Left colon (tissue), 2 donors: Measurements from ENCODE around the gene CP. TPM values are rescaled to one million over a fixed set of nuclear protein-coding genes. Genes with fewer than 3 reads are reported as not detected.
"Not testable (repeated sequence)": the region's sequence is repeated elsewhere in the genome, so short reads cannot be mapped to it uniquely, and the experiment has no call there.

Experiments
- ATAC-seq: fragments of 200-7000 bp; cut with Tn5 transposase; one replicate; pipeline ENCODE4 v1.9.1; 2020; ENCODE audit warnings: mild to moderate bottlenecking, moderate library complexity
- DNase-seq, 2 donors: peaks; one replicate each; pipeline ENCODE4 v3.0.0-alpha.2; 2020
- intact Hi-C, 2 donors: fragments of 100-400 bp; cut with DNase I in 1 of 2; cut with micrococcal nuclease in 1 of 2; formaldehyde crosslinking; loops; one replicate each; pipeline versions ENCODE4 v1.11.2 to v1.14.0; 2022; cut with DNase I, micrococcal nuclease
- total RNA-seq, 2 donors: library from RNA; stranded (reverse); fragmentation: NEBNext Ultra II Directional; extraction: Animal tissue kit (Norgen Biotek cat#: 25700); gene quantifications; one replicate each; pipeline ENCODE4 v1.2.1, GENCODE V29; 2021
- donor health status: DM: no; HTN: no; CAD: no.
- donor health status: DM: yes; HTN: yes; CAD: no.

The CP gene
- total RNA-seq, 2 donors from 2014 or later = 6.1 to 11.1 TPM

DNA sequence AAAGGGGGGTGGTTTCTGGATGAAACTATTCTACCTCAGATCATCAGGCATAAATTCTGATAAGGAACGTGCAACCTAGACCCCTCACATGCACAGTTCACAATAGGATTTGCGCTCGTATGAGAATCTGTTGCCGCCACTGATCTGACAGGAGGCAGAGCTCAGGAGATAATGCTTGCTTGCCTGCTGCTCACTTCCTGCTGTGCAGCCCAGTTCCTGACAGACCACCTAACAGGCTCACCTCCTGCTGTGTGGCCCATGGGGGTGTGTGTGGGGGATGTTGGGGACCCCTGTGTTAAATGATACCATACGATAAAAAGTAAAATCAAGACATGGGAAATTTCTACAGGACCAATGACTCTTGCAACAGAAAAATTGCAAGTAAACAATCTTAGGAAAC lies 24.0 kb downstream of the CP start:
- no peak for ATAC-seq
- intact Hi-C loops = no loop called here
- DNase-seq = no peak

DNA sequence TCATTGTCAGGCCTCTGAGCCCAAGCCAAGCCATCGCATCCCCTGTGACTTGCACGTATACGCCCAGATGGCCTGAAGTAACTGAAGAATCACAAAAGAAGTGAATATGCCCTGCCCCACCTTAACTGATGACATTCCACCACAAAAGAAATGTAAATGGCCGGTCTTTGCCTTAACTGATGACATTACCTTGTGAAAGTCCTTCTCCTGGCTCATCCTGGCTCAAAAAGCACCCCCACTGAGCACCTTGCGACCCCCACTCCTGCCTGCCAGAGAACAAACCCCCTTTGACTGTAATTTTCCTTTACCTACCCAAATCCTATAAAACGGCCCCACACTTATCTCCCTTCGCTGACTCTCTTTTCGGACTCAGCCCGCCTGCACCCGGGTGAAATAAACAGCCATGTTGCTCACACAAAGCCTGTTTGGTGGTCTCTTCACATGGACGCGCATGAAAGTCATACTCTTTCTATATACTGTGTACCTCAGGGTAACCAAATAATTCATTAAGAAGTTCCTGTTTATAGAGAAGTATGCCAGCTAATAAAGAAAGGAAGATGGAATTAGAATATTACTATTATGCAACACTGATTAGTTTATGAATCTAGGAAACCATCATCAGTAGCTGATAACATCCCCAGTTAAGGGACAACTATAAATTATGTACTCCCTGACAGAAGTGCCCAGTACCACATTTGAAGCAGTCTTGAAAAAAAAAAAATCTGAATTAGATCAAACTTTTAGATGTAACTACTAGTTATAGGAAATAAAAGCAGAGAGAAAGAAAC lies 24.6 kb downstream of the CP start:
- DNase-seq, ATAC-seq, intact Hi-C loops: not testable (repeated sequence)

DNA sequence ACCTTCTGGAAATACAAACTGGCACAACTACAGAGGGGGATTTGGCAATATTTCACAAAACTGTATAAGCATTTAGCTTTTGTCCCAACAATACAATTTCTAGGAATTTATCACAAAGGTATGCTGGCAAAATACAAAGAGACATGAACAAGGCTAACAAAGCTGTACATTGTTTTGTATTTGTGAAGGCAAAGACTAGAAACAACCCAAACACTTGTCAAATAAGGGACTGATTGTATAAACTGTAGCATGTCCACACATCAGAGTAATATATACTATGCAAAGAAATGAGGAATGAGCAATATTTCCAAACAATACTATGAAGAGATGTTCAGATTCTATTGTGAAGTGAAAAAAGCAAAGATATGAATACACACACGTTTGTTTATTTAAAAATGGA lies 26.4 kb downstream of the CP start:
- DNase-seq (no peak), ATAC-seq (no peak)
- intact Hi-C loops = no loop called here

GRCh38 chr3:149188494-149188893 lies 33.1 kb downstream of the CP start:
- intact Hi-C loops = no loop called here
- ATAC-seq (no peak), DNase-seq (no peak)

DNA sequence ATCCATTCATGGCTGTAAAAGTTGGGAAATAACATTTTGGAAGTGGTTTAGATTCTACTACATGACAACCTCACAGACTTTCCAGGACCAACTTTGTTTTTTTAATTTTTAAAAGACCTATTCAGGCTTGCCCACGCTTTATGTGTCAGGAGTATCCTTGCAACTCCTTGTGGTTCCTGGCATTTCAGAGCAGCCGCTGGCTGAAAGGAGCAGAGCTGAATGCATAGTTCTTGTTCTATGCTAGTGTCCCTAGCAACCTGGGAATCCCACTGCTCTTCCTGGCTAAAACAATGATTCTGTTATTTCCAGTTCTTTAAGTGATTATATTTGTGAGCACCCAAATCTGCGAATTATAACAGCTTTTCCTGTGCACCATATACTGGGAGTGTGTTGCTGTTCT lies 34.9 kb downstream of the CP start:
- DNase-seq (no peak), ATAC-seq (no peak)
- intact Hi-C loops = no loop called here

GRCh38 chr3:149186219-149186618 lies 35.4 kb downstream of the CP start:
- no peak for DNase-seq
- ATAC-seq = no peak
- intact Hi-C loops = no loop called here

DNA sequence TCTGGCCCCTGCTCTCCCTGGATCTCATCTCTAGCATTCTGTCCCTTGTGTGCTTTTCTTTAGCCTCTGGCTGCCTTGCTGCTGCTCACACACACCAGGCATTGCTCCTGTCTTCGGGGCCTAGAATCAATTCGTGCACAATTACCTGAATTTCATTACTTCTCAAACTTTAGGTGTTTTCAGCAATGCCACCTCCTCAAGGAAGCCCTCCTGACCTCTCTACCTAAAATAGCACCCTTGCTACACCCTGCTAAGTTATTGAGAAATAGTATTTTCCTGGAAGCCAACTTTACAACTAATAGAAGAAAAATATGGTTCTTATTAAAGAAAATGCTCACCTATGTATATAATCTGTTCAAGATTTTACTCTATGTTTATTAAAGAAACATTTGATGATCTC lies 40.4 kb downstream of the CP start:
- ATAC-seq (no peak), DNase-seq (no peak)
- intact Hi-C loops = no loop called here

GRCh38 chr3:149180057-149180573 lies 41.5 kb downstream of the CP start:
- ATAC-seq (no peak), DNase-seq (peak; percentile 37 to 60)
- intact Hi-C loops = no loop called here

- intact Hi-C loops = no loop called here
- DNase-seq (no peak), ATAC-seq (no peak)
Observed at GRCh38 chr3:149179220-149179619, 42.4 kb downstream of the CP start.

GRCh38 chr3:149177122-149177521 lies 44.5 kb downstream of the CP start:
- ATAC-seq (no peak), DNase-seq (no peak)
- intact Hi-C loops = no loop called here

- intact Hi-C loops = no loop called here
- ATAC-seq = no peak
Observed at GRCh38 chr3:149174901-149175300, 46.7 kb downstream of the CP start.

DNA sequence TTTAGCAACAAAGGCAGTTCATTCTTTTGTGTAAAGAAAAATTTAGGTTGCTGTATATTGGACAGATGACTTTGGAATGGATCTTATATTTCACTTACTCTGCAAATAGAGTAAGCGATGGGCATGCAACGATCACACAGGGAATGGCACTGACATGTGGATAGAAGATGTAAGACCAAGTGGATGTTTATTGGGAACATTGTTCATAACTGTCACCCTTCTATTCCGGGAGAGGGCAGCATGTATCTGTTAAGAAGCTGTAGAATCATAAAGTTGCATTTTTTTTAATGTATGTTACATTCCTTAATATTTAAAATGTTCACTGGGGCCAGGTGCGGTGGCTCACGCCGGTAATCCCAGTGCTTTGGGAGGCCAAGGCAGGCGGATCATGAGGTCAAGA lies 51.0 kb downstream of the CP start:
- no peak for ATAC-seq
- DNase-seq = no peak
- intact Hi-C loops = no loop called here

More at GRCh38 chr3:149174901-149175300, 46.7 kb downstream of the CP start:
- no peak for DNase-seq

- ATAC-seq (no peak), DNase-seq (no peak)
- intact Hi-C loops = no loop called here
Observed at GRCh38 chr3:149167898-149168297, 53.7 kb downstream of the CP start.

- intact Hi-C loops = no loop called here
- DNase-seq = no peak
- ATAC-seq = no peak
Observed at GRCh38 chr3:149163066-149163465, 58.6 kb downstream of the CP start.

- ATAC-seq = no peak
- DNase-seq = no peak
- intact Hi-C loops = no loop called here
Observed at GRCh38 chr3:149162007-149162406, 59.6 kb downstream of the CP start.

GRCh38 chr3:149160754-149161300 lies 60.8 kb downstream of the CP start:
- intact Hi-C loops = no loop called here
- ATAC-seq (no peak), DNase-seq (no peak)

GRCh38 chr3:149153402-149153801 lies 68.2 kb downstream of the CP start:
- ATAC-seq = no peak
- no peak for DNase-seq
- intact Hi-C loops = no loop called here

DNA sequence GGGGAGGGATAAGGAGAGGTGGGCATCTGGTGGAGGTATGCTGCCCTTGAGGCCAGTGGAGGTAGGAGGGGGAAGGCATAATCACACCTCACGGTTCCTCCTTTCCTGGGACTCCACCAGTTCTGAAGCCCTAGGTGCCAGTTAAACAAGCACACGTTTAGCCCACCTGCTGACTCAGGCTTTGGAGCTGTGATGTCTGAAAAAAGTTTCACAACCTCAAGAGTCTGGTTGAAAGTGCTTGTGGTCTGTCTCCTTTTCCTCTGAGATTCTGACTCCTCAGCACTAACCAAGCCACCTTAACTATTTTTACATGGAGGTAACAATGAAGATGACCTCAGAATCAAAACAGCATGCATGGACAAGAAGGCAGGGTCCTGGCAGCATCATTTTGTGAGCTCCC lies 69.2 kb downstream of the CP start:
- no peak for DNase-seq
- no peak for ATAC-seq
- intact Hi-C loops = no loop called here

DNA sequence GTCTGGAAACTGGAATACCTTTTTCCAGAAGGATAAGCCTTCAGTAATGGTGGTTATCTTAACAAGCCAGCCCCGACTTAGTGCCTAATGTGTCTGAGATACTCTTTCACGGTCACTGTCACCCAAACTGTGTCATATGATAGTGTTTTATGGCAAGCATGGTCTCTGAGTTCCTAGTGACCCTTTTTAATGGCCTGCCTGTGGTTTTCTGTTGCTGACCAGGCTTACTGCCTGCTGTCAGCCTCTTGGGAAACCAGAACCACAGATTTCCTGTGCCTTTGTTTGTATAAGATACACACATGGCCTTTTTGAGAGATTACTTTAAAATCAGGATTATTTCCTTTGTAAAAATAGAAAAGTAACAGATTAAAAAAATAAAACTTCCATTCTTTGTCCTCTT lies 69.8 kb downstream of the CP start:
- ATAC-seq (no peak), DNase-seq (no peak)
- intact Hi-C loops = no loop called here

- ATAC-seq (no peak), DNase-seq (no peak)
- intact Hi-C loops = no loop called here
Observed at GRCh38 chr3:149150436-149150835, 71.2 kb downstream of the CP start.

- ATAC-seq (peak; percentile 26), DNase-seq (no peak)
- intact Hi-C loops = no loop called here
Observed at GRCh38 chr3:149145974-149146373, 75.7 kb downstream of the CP start.
